ENCODE data around the gene TTC39A. TPM values are rescaled to one million over a fixed set of nuclear protein-coding genes. Genes with fewer than 3 reads are reported as not detected.

TTC39A gene
- total and polyA plus RNA-seq, 2 donors (not counting 1 experiment from before 2014, with no cell fraction given) = 0.28 to 1.5 TPM

DNA sequence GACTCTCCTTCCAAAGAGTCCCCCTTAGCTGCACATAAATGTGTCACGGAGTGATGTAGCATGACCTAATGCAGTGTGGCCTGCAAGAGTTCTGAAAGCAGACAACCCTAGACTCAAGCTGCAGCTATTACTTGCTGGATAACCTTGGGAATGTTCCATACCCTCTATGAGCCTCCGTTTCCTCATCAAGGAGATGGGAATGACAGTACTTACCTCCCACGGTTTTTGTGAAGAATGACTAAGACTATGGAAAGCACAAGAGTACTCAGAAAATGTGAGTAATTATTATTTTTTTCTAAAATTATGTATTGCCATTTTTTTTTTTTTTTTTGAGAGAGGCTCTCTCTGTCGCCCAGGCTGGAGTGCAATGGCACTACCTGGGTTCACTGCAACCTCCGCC is 3.0 kb downstream of the TTC39A start:
- Histone ChIP-seq H3K27ac (ENCODE audit: insufficient read depth, low read length) (no peak overlapping the region), H3K4me1 (ENCODE audit: control insufficient read depth, extremely low read depth, insufficient read depth, low read length) (peaks cover 10% of the 10 kb centered on the region), H3K4me3 (replicated peaks in 1 of 4; ENCODE audit: control extremely low read depth in 1 of 4, insufficient read depth in 1 of 4, low read depth in 3 of 4, low read length in 4 of 4) (no peak overlapping the region), H3K36me3 (ENCODE audit: control insufficient read depth, insufficient read depth, low read length) (no peaks in the 10 kb centered on the region), H3K4me2 (ENCODE audit: extremely low read depth, insufficient read depth, low read length) (no peak overlapping the region), H3K27me3 (ENCODE audit: control insufficient read depth, insufficient read depth, low read length) (no peaks in the 10 kb centered on the region), H3K9me3 (ENCODE audit: control insufficient read depth, insufficient read depth, low read depth, low read length) (no peaks in the 10 kb centered on the region), H4K20me1 (ENCODE audit: control insufficient read depth, extremely low read depth, insufficient read depth, low read length) (no peaks in the 10 kb centered on the region), H3K9ac (ENCODE audit: insufficient read depth, low read length) (no peak overlapping the region), H2AFZ (ENCODE audit: low read length) (no peak overlapping the region), H3K79me2 (ENCODE audit: control insufficient read depth, insufficient read depth, low read length) (no peaks in the 10 kb centered on the region)
- no peak for TF ChIP-seq EZH2 (IDR thresholded peaks at IDR 0.05; ENCODE audit: low read length, missing control alignments)
- TF ChIP-seq, protein P1, sequence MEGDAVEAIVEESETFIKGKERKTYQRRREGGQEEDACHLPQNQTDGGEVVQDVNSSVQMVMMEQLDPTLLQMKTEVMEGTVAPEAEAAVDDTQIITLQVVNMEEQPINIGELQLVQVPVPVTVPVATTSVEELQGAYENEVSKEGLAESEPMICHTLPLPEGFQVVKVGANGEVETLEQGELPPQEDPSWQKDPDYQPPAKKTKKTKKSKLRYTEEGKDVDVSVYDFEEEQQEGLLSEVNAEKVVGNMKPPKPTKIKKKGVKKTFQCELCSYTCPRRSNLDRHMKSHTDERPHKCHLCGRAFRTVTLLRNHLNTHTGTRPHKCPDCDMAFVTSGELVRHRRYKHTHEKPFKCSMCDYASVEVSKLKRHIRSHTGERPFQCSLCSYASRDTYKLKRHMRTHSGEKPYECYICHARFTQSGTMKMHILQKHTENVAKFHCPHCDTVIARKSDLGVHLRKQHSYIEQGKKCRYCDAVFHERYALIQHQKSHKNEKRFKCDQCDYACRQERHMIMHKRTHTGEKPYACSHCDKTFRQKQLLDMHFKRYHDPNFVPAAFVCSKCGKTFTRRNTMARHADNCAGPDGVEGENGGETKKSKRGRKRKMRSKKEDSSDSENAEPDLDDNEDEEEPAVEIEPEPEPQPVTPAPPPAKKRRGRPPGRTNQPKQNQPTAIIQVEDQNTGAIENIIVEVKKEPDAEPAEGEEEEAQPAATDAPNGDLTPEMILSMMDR (conservative IDR thresholded peaks at IDR 0.05 in 1 of 2, IDR thresholded peaks at IDR 0.05 in 1 of 2; ENCODE audit: low read depth in 1 of 2, low read length in 2 of 2) = no peak
- DNase-seq (ENCODE audit: low read depth in 2 of 2) = peak in 1 of 2 donors; percentile 53

DNA sequence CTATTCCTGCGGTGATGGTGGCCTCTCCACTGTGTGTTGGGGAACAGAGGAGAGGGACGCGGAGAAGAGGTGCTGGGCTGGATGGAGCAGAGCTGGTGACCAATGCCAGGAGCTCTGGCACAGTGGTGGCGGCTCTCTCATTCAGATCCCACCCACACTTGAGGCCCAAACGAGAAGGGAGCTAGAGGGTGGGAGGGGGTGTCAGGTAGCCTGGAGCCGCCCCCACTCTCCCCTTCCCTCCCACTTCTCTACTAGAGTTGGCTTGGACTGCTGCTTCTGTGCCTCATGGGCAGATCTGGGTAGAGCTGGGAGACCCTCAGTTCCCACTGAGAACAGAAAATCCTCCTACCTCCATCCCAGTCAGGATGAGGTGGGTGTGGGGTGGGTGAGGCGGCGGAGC is 3.5 kb downstream of the TTC39A start:
- no peaks in the 10 kb centered on the region for H3K36me3 ChIP-seq (ENCODE audit: control insufficient read depth, insufficient read depth, low read length)
- H3K79me2 ChIP-seq (ENCODE audit: control insufficient read depth, insufficient read depth, low read length) = no peaks in the 10 kb centered on the region
- H2AFZ ChIP-seq (ENCODE audit: low read length) = no peak overlapping the region
- H3K4me1 ChIP-seq (ENCODE audit: control insufficient read depth, extremely low read depth, insufficient read depth, low read length) = peaks cover 10% of the 10 kb centered on the region
- H3K9me3 ChIP-seq (ENCODE audit: control insufficient read depth, insufficient read depth, low read depth, low read length) = no peaks in the 10 kb centered on the region
- no peak for DNase-seq (ENCODE audit: low read depth in 2 of 2)
- H4K20me1 ChIP-seq (ENCODE audit: control insufficient read depth, extremely low read depth, insufficient read depth, low read length) = no peaks in the 10 kb centered on the region
- no peak overlapping the region for H3K9ac ChIP-seq (ENCODE audit: insufficient read depth, low read length)
- H3K27ac ChIP-seq (ENCODE audit: insufficient read depth, low read length) = no peak overlapping the region
- no peak overlapping the region for H3K4me3 ChIP-seq (replicated peaks in 1 of 4; ENCODE audit: control extremely low read depth in 1 of 4, insufficient read depth in 1 of 4, low read depth in 3 of 4, low read length in 4 of 4)
- H3K27me3 ChIP-seq (ENCODE audit: control insufficient read depth, insufficient read depth, low read length) = no peaks in the 10 kb centered on the region
- H3K4me2 ChIP-seq (ENCODE audit: extremely low read depth, insufficient read depth, low read length) = no peak overlapping the region
- TF ChIP-seq, protein P1 (conservative IDR thresholded peaks at IDR 0.05 in 1 of 2, IDR thresholded peaks at IDR 0.05 in 1 of 2; ENCODE audit: low read depth in 1 of 2, low read length in 2 of 2) = no peak
- TF ChIP-seq EZH2 (IDR thresholded peaks at IDR 0.05; ENCODE audit: low read length, missing control alignments) = no peak

- H3K36me3 ChIP-seq (ENCODE audit: control insufficient read depth, insufficient read depth, low read length) = no peaks in the 10 kb centered on the region
- H3K4me2 ChIP-seq (ENCODE audit: extremely low read depth, insufficient read depth, low read length) = no peak overlapping the region
- no peaks in the 10 kb centered on the region for H4K20me1 ChIP-seq (ENCODE audit: control insufficient read depth, extremely low read depth, insufficient read depth, low read length)
- H3K9ac ChIP-seq (ENCODE audit: insufficient read depth, low read length) = no peak overlapping the region
- H3K79me2 ChIP-seq (ENCODE audit: control insufficient read depth, insufficient read depth, low read length) = no peaks in the 10 kb centered on the region
- TF ChIP-seq, protein P1 (conservative IDR thresholded peaks at IDR 0.05 in 1 of 2, IDR thresholded peaks at IDR 0.05 in 1 of 2; ENCODE audit: low read depth in 1 of 2, low read length in 2 of 2) = no peak
- no peak for TF ChIP-seq EZH2 (IDR thresholded peaks at IDR 0.05; ENCODE audit: low read length, missing control alignments)
- peaks cover 5% of the 10 kb centered on the region for H3K4me1 ChIP-seq (ENCODE audit: control insufficient read depth, extremely low read depth, insufficient read depth, low read length)
- H2AFZ ChIP-seq (ENCODE audit: low read length) = no peak overlapping the region
- H3K27ac ChIP-seq (ENCODE audit: insufficient read depth, low read length) = no peak overlapping the region
- H3K27me3 ChIP-seq (ENCODE audit: control insufficient read depth, insufficient read depth, low read length) = no peaks in the 10 kb centered on the region
- no peak for DNase-seq (ENCODE audit: low read depth in 2 of 2)
- no peaks in the 10 kb centered on the region for H3K9me3 ChIP-seq (ENCODE audit: control insufficient read depth, insufficient read depth, low read depth, low read length)
- no peak overlapping the region for H3K4me3 ChIP-seq (replicated peaks in 1 of 4; ENCODE audit: control extremely low read depth in 1 of 4, insufficient read depth in 1 of 4, low read depth in 3 of 4, low read length in 4 of 4)
Measured at GRCh38 chr1:51325878-51326755, 4.2 kb downstream of the TTC39A start.
